ENCODE results near the gene CFAP77.

- no peak for TF ChIP-seq EZH2 (IDR thresholded peaks at IDR 0.05; ENCODE audit: insufficient read depth, poor library complexity, severe bottlenecking)
- TF ChIP-seq EZH2phosphoT487 (IDR thresholded peaks at IDR 0.05; ENCODE audit: insufficient read depth, low read depth), result no peak
Observed at GRCh38 chr9:132422574-132422973, 12.6 kb downstream of the CFAP77 start.
